Stimulated activated CD4-positive, alpha-beta T cell treated with anti-CD3 and anti-CD28 coated beads, TNF-alpha, amount 100 ng/mL, for 4 hours (primary cell): ENCODE data around the gene GSTM5.
"Not testable (repeated sequence)": the region's sequence is repeated elsewhere in the genome, so short reads cannot be mapped to it uniquely, and the experiment has no call there.

Experiments
- DNase-seq, 3 experiments: peaks; one replicate each; pipeline ENCODE4 v3.0.0-alpha.2; 2020; ENCODE audit warnings: low read depth in 3 of 3

Gene GSTM5

GRCh38 chr1:109711593-109712320, at the start of gene GSTM5:
Gene GSTM5 (plus strand): TSS chr1:109712251. CDS start chr1:109712313, 62 bp downstream.
- not testable (repeated sequence) for DNase-seq

- DNase-seq = no peak
These were observed 47.4 kb upstream of the GSTM5 start for GRCh38 chr1:109664671-109665070.

GRCh38 chr1:109667452-109668122, 44.5 kb upstream of the GSTM5 start, which contains the start of gene GSTM2:
Gene GSTM2 (plus strand): TSS chr1:109668057. CDS start chr1:109668116, 59 bp downstream.
- peak; percentile 60 to 66 (median 63) for DNase-seq

- DNase-seq = no peak
These were observed 43.8 kb upstream of the GSTM5 start for GRCh38 chr1:109668123-109668775.

- no peak for DNase-seq
These were observed 42.7 kb upstream of the GSTM5 start for GRCh38 chr1:109669246-109669948.

GRCh38 chr1:109669949-109670302, 42.1 kb upstream of the GSTM5 start:
- not testable (repeated sequence) for DNase-seq

- no peak for DNase-seq
These were observed 41.0 kb upstream of the GSTM5 start for GRCh38 chr1:109671067-109671466.

- not testable (repeated sequence) for DNase-seq
These were observed 38.2 kb upstream of the GSTM5 start for GRCh38 chr1:109673861-109674260.

- DNase-seq = not testable (repeated sequence)
These were observed 35.2 kb upstream of the GSTM5 start for GRCh38 chr1:109676683-109677381.

GRCh38 chr1:109677459-109677858, 34.6 kb upstream of the GSTM5 start:
- no peak for DNase-seq

- DNase-seq = not testable (repeated sequence)
These were observed 33.4 kb upstream of the GSTM5 start for GRCh38 chr1:109678637-109679036.

GRCh38 chr1:109684777-109685176, 27.3 kb upstream of the GSTM5 start:
- not testable (repeated sequence) for DNase-seq

GRCh38 chr1:109685399-109685798, 26.7 kb upstream of the GSTM5 start:
- not testable (repeated sequence) for DNase-seq

- DNase-seq = not testable (repeated sequence)
These were observed 26.2 kb upstream of the GSTM5 start for GRCh38 chr1:109685890-109686289.

GRCh38 chr1:109687109-109687508, 24.9 kb upstream of the GSTM5 start:
- DNase-seq = not testable (repeated sequence)

GRCh38 chr1:109687641-109688499, 24.2 kb upstream of the GSTM5 start, which contains the start of gene GSTM1:
Gene GSTM1 (plus strand): TSS chr1:109687817. CDS start chr1:109687874, 57 bp downstream.
- DNase-seq = peak in 1 of 3 experiments; percentile 56

GRCh38 chr1:109689844-109690405, 22.1 kb upstream of the GSTM5 start:
- no peak for DNase-seq

- DNase-seq = no peak
These were observed 20.3 kb upstream of the GSTM5 start for GRCh38 chr1:109691759-109692158.

- not testable (repeated sequence) for DNase-seq
These were observed 17.7 kb upstream of the GSTM5 start for GRCh38 chr1:109694400-109694799.

GRCh38 chr1:109695138-109695537, 16.9 kb upstream of the GSTM5 start:
- not testable (repeated sequence) for DNase-seq
